NOMO-1 treated with DMSO at 0.1 percent for 48 hours (cell line): ENCODE data around the gene PDZRN3.

Source experiments
- DNase-seq: peaks from one replicate; lab custom pipeline; 2025; ENCODE audit not compliant: unreplicated experiment; lab: John Stamatoyannopoulos, UW

The PDZRN3 gene

GRCh38 chr3:73559749-73560148 is 65.0 kb downstream of the PDZRN3 start:
- no peak for DNase-seq

GRCh38 chr3:73558727-73559075 is 66.0 kb downstream of the PDZRN3 start:
- no peak for DNase-seq

GRCh38 chr3:73557986-73558726 is 66.6 kb downstream of the PDZRN3 start:
- DNase-seq = no peak

GRCh38 chr3:73556520-73557372 is 68.0 kb downstream of the PDZRN3 start:
- no peak for DNase-seq

- no peak for DNase-seq
These were observed 69.7 kb downstream of the PDZRN3 start for GRCh38 chr3:73555076-73555475.

GRCh38 chr3:73552700-73553099 is 72.0 kb downstream of the PDZRN3 start:
- no peak for DNase-seq

- DNase-seq = no peak
These were observed 74.7 kb downstream of the PDZRN3 start for GRCh38 chr3:73550032-73550431.

- no peak for DNase-seq
These were observed 75.6 kb downstream of the PDZRN3 start for GRCh38 chr3:73549051-73549600.

GRCh38 chr3:73548436-73548835 is 76.3 kb downstream of the PDZRN3 start:
- no peak for DNase-seq

- no peak for DNase-seq
These were observed 77.1 kb downstream of the PDZRN3 start for GRCh38 chr3:73547427-73548248.

- DNase-seq = no peak
These were observed 77.8 kb downstream of the PDZRN3 start for GRCh38 chr3:73546961-73547360.

- no peak for DNase-seq
These were observed 81.3 kb downstream of the PDZRN3 start for GRCh38 chr3:73543412-73543811.

- no peak for DNase-seq
These were observed 82.6 kb downstream of the PDZRN3 start for GRCh38 chr3:73542136-73542535.

GRCh38 chr3:73540969-73541740 is 83.6 kb downstream of the PDZRN3 start:
- no peak for DNase-seq

- no peak for DNase-seq
These were observed 86.3 kb downstream of the PDZRN3 start for GRCh38 chr3:73538486-73538885.

GRCh38 chr3:73536952-73537351 is 87.8 kb downstream of the PDZRN3 start:
- DNase-seq = no peak

- no peak for DNase-seq
These were observed 88.3 kb downstream of the PDZRN3 start for GRCh38 chr3:73536336-73536895.

- no peak for DNase-seq
These were observed 88.8 kb downstream of the PDZRN3 start for GRCh38 chr3:73535931-73536330.

GRCh38 chr3:73535137-73535536 is 89.6 kb downstream of the PDZRN3 start:
- DNase-seq = no peak

GRCh38 chr3:73530022-73530396 is 94.7 kb downstream of the PDZRN3 start:
- DNase-seq = no peak
